HepG2 (cell line): ENCODE results near the gene IER5L. TPM values are rescaled to one million over a fixed set of nuclear protein-coding genes. Genes with fewer than 3 reads are reported as not detected.
"Not testable (repeated sequence)": the region's sequence is repeated elsewhere in the genome, so short reads cannot be mapped to it uniquely, and the experiment has no call there.

Source experiments
- ATAC-seq: fragments of 200-7000 bp; cut with Tn5 transposase; 3 replicates; pipeline ENCODE4 v1.9.1; 2020; ENCODE audit warnings: mild to moderate bottlenecking, moderate library complexity
- BruUV-seq: library from RNA; stranded (reverse); fragments of 400-500 nt; replicated peaks from 2 replicates; lab custom pipeline; 2021; lab: Mats Ljungman, UMichigan
- CTCF ChIA-PET: fragments of 300-600 bp; formaldehyde crosslinking; extraction: SDS; loops from one replicate; lab custom pipeline; 2021; ENCODE audit warnings: low total read pairs, inconsistent platforms, low intra/inter-chr PET ratio; lab: Yijun Ruan, JAX
- POLR2A ChIA-PET: fragments of 350-600 bp; sonication (Branson Sonifier 250); formaldehyde crosslinking; loops from one replicate; lab custom pipeline; 2020; ENCODE audit warnings: antibody characterized with exemption, inconsistent platforms; lab: Yijun Ruan, JAX
- DNase-seq: peaks from one replicate; pipeline ENCODE4 v3.0.0-alpha.2; 2015; ENCODE audit warnings: low spot score
- FAIRE-seq: peaks from 3 replicates; lab custom pipeline; 2011; peaks lifted over from hg19 to GRCh38; lab: Jason Lieb, UNC
- H2AFZ ChIP-seq: one replicate; pipeline ENCODE4 v1.6.1; 2011; ENCODE audit warnings: low read length, inconsistent platforms
- H3K27ac ChIP-seq: fragments of 300-600 bp; 3 replicates; pipeline ENCODE4 v1.8.0; 2011; ENCODE audit warnings: mixed run types, mild to moderate bottlenecking, mixed read lengths, low read length, inconsistent platforms; ENCODE audit not compliant: insufficient read depth; ENCODE audit errors: extremely low read length
- H3K27me3 ChIP-seq, 2 experiments: fragments of 200-600 bp in 1 of 2; 2 replicates in 1 of 2; 3 replicates in 1 of 2; pipeline versions ENCODE4 v1.6.0 to v1.8.0; 2011; ENCODE audit warnings: low read length in 2 of 2, mild to moderate bottlenecking in 2 of 2, moderate library complexity in 2 of 2, inconsistent platforms in 1 of 2; ENCODE audit not compliant: insufficient read depth in 2 of 2, control insufficient read depth in 1 of 2
- H3K36me3 ChIP-seq, 2 experiments: fragments of 200-600 bp in 1 of 2; replicated peaks in 1 of 2; 2 replicates in 1 of 2; 3 replicates in 1 of 2; pipeline versions ENCODE4 v1.5.1 to v1.8.0; 2011; ENCODE audit warnings: low read length in 2 of 2, inconsistent platforms in 1 of 2; ENCODE audit not compliant: insufficient read depth in 2 of 2, control insufficient read depth in 1 of 2
- H3K4me1 ChIP-seq: 2 replicates; pipeline ENCODE4 v1.5.1; 2012; ENCODE audit warnings: low read length, inconsistent platforms; ENCODE audit not compliant: insufficient read depth
- H3K4me2 ChIP-seq: 2 replicates; pipeline ENCODE4 v1.6.0; 2011; ENCODE audit warnings: low read depth, low read length, inconsistent platforms
- H3K4me3 ChIP-seq, 3 experiments: fragments of 200-600 bp in 1 of 3; sonication (generic), shearing (Covaris generic) in 1 of 3; replicated peaks in 1 of 3; 2 replicates each; pipeline ENCODE4 v1.5.1; 2011 to 2016; ENCODE audit warnings: low read length in 3 of 3, inconsistent platforms in 2 of 3, low read depth in 2 of 3, mild to moderate bottlenecking in 2 of 3, control low read depth in 1 of 3, mixed read lengths in 1 of 3; ENCODE audit not compliant: insufficient read depth in 1 of 3
- H3K79me2 ChIP-seq: one replicate; pipeline ENCODE4 v1.6.1; 2011; ENCODE audit warnings: low read length, inconsistent platforms; ENCODE audit not compliant: insufficient read depth
- H3K9ac ChIP-seq: 2 replicates; pipeline ENCODE4 v1.6.0; 2011; ENCODE audit warnings: mild to moderate bottlenecking, low read depth, low read length, inconsistent platforms; ENCODE audit not compliant: insufficient read depth
- H3K9me3 ChIP-seq: 2 replicates; pipeline ENCODE4 v1.5.1; 2012; ENCODE audit warnings: mild to moderate bottlenecking, low read length
- H4K20me1 ChIP-seq: 2 replicates; pipeline ENCODE4 v1.6.0; 2011; ENCODE audit warnings: inconsistent platforms, mild to moderate bottlenecking, low read length, moderate library complexity; ENCODE audit not compliant: insufficient read depth
- CEBPB ChIP-seq: IDR thresholded peaks from 2 replicates; pipeline ENCODE4 v1.6.1; 2011; ENCODE audit warnings: low read depth, low read length, improper control_type of control experiment, borderline replicate concordance
- CEBPG ChIP-seq: IDR thresholded peaks from 2 replicates; pipeline ENCODE4 v1.6.1; 2016
- MAFK ChIP-seq, 2 experiments: IDR thresholded peaks in 1 of 2; conservative IDR thresholded peaks in 1 of 2; 2 replicates each; pipeline ENCODE4 v1.6.1; 2011; ENCODE audit warnings: improper control_type of control experiment in 2 of 2, low read length in 2 of 2
- PRDM10 ChIP-seq: sonication (generic); formaldehyde crosslinking; IDR thresholded peaks from 2 replicates; pipeline ENCODE4 v1.4.0; 2020; ENCODE audit warnings: low read depth, missing genetic modification reagents
- ZNF615 ChIP-seq: sonication (generic); formaldehyde crosslinking; IDR thresholded peaks from 2 replicates; pipeline ENCODE4 v1.5.0; 2020; ENCODE audit warnings: mild to moderate bottlenecking, missing genetic modification reagents, borderline replicate concordance
- ZNF687 ChIP-seq: sonication (generic); formaldehyde crosslinking; IDR thresholded peaks from 2 replicates; pipeline ENCODE4 v1.5.1; 2020; ENCODE audit warnings: mild to moderate bottlenecking, missing genetic modification reagents, moderate library complexity
- WGBS: methylation state at CpG from one replicate; pipeline ENCODE4 v1.1.6; 2017; ENCODE audit warnings: low lambda C conversion rate; 5-methylcytosine and 5-hydroxymethylcytosine counted together
- in situ Hi-C: cut with HindIII; loops from 2 replicates; pipeline ENCODE4 v1.10.0; 2017; ENCODE audit warnings: low pct_unique_long_range_greater_than_20kb; ENCODE audit not compliant: extremely low pct_ligation_motif_present
- intact Hi-C: fragments of 100-400 bp; cut with micrococcal nuclease; formaldehyde crosslinking; loops from one replicate; pipeline ENCODE4 v1.10.0; 2022; ENCODE audit not compliant: unreplicated experiment
- polyA plus RNA-seq, 8 experiments: library from polyadenylated mRNA; depleted of rRNA in 3 of 8; stranded (reverse) in 7 of 8; unstranded in 1 of 8; fragments of >200 nt; fragmentation: Illumina TruSeq in 4 of 8; extraction: Trizol in 4 of 8; gene quantifications; 2 replicates each; pipeline versions ENCODE4 v1.2.1 to v1.2.3, GENCODE V29; 2011 to 2016; ENCODE audit warnings: low read depth in 4 of 8, missing spikeins in 1 of 8, mixed read lengths in 1 of 8; ENCODE audit not compliant: insufficient read depth in 1 of 8
- total RNA-seq, 5 experiments: library from RNA; depleted of rRNA; stranded (reverse); fragments of >200 nt; fragmentation: Illumina TruSeq; extraction: Trizol; gene quantifications; 2 replicates each; pipeline ENCODE4 v1.2.3, GENCODE V29; 2016; ENCODE audit warnings: low read depth in 1 of 5

The IER5L gene
- total and polyA plus RNA-seq, 2 of the 13 experiments (the other 11 are each of a cell fraction or from before 2014, with no cell fraction given), result 1.8 to 3.3 TPM

DNA sequence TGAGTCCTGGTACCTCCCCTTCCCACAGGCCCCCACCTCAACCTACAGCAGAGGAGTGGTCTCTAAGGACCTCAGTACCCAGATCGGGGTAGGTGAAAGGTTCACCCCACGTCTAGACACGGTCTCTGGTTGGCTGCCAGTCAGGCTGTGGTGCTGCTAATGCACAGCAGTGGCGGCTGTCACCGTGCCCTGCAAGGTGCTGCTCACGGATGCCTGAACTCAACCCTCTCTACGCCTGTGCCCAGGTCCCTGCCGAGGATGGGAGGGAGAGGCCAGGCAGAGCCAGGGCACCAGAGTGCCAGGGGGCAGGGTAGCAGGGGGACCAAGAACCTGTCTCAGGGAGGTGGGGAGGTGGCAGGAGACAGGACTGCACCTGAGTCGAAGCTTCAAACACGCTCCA lies 14.3 kb downstream of the IER5L start (continued):
- TF ChIP-seq ZNF687 (peak; percentile 33; the same call in 1 of the 2 replicates), PRDM10 (no peak), ZNF615 (CRISPR knock-in tag) (no peak)
- TF ChIP-seq, all 625 proteins: peak for 4

GRCh38 chr9:129163198-129163670 lies 14.8 kb downstream of the IER5L start:
- H4K20me1 ChIP-seq, H3K9me3 ChIP-seq, intact Hi-C loops, H3K27ac ChIP-seq, H2AFZ ChIP-seq, FAIRE-seq, CTCF ChIA-PET, in situ Hi-C loops, H3K79me2 ChIP-seq, ATAC-seq, H3K36me3 ChIP-seq, BruUV-seq, DNase-seq, H3K27me3 ChIP-seq: not testable (repeated sequence)
- POLR2A ChIA-PET, result interaction anchor here (1.1 to 2.0 kb wide), 2 partner anchors 9 to 24 kb away, joined by 3 to 12 read pairs; no protein-coding TSS in a partner anchor
- Histone ChIP-seq H3K4me3 (0 out of 6 replicates have a peak overlapping the region, but pooled peaks of 1 of the 3 experiments have one; percentile 20), H3K4me1 (peaks cover 75% of the 10 kb centered on the region), H3K9ac (peak overlapping the region; percentile 36; the same call in 1 of the 2 replicates), H3K4me2 (peak overlapping the region; percentile 54; the same call in 1 of the 2 replicates)
- 16% methylated on average over 5 of the region's 5 CpGs for WGBS
- TF ChIP-seq MAFK (conservative IDR thresholded peaks at IDR 0.05 in 1 of 2, IDR thresholded peaks at IDR 0.05 in 1 of 2; ENCODE audit: low read length in 2 of 2) (peak in 1 of 2 experiments; percentile 24; a peak in 2 of 4 replicates), CEBPB (peak; percentile 47), CEBPG (CRISPR knock-in tag) (0 out of 2 replicates have a peak, but pooled peaks have one; percentile 4)
